Stimulated activated naive CD8-positive, alpha-beta T cell treated with anti-CD3 and anti-CD28 coated beads, Interleukin-15, Interleukin-2, amounts not matched to agents 100 U/mL and 50 U/mL, for 24 hours (primary cell): Measurements from ENCODE around the gene AGMO.
"Not testable (repeated sequence)": the region's sequence is repeated elsewhere in the genome, so short reads cannot be mapped to it uniquely, and the experiment has no call there.

Experiments used
- ATAC-seq: fragments of 150-1000 bp; cut with Tn5 transposase; one replicate; pipeline ENCODE4 v1.10.0; 2021
- DNase-seq: peaks from one replicate; pipeline ENCODE4 v3.0.0; 2021

Gene AGMO

GRCh38 chr7:15314922-15315321 lies 246.9 kb downstream of the AGMO start:
- ATAC-seq (no peak), DNase-seq (no peak)

DNA sequence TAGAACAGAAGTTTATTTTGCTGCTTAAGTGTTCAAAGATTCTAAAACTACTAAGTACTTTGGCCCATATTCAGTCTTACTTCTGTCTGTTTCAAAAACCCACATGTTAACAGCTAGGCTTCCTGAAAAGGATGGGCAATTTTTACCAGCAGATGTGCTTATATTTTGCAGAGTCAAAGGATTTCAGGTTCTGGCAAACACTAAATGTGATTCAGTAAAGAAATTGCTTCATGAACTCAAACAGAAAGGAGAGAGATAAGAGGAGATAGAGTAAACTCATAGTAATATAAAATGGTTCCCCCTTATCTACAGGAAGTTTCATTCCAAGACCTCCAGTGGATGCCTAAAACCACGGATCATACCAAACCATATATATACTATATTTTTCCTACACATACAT lies 248.5 kb downstream of the AGMO start:
- ATAC-seq (no peak), DNase-seq (no peak)

- no peak for ATAC-seq
These were observed 251.9 kb downstream of the AGMO start for GRCh38 chr7:15309872-15310271.

DNA sequence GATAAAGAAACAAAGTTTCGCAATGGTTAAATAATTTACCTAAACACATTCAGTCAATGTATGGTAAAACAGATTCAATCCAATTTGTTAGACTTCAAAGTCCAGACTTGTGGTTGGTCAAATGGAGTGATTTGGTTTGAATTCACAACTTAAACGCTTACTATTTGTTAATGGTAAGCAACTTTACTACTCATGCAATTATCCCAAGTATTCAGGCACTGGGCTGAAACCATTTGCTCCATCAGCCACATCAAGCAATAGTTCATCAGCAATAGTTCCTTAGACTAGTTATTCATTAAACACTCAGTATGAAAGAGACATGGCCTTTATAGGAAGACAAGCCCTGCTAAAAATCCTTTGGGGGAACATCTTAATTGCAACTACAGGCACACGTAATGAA lies 253.0 kb downstream of the AGMO start:
- DNase-seq = no peak
- ATAC-seq = no peak

More at GRCh38 chr7:15309872-15310271, 251.9 kb downstream of the AGMO start:
- no peak for DNase-seq

- ATAC-seq = no peak
- no peak for DNase-seq
These were observed 255.5 kb downstream of the AGMO start for GRCh38 chr7:15306296-15306695.

GRCh38 chr7:15305002-15305600 lies 256.7 kb downstream of the AGMO start:
- peak; percentile 4 for DNase-seq
- no peak for ATAC-seq

- DNase-seq = no peak
- ATAC-seq = no peak
These were observed 258.5 kb downstream of the AGMO start for GRCh38 chr7:15303357-15303756.

DNA sequence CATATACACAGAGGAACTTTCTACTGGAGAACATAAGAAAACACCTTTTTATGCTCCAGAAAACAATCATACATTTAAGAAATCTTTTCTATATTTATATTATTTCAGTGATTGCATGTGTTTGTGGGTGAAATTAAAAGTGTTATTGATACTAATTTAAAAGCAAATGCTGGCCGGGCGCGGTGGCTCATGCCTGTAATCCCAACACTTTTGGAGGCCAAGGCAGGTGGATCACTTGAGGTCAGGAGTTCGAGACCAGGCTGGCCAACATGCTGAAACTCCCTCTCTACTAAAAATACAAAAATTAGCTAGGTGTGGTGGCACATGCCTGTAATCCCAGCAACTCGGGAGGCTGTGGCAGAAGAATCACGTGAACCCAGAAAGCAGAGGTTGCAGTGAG lies 260.8 kb downstream of the AGMO start:
- not testable (repeated sequence) for ATAC-seq, DNase-seq

GRCh38 chr7:15292138-15292537 lies 269.7 kb downstream of the AGMO start:
- DNase-seq (no peak), ATAC-seq (no peak)

DNA sequence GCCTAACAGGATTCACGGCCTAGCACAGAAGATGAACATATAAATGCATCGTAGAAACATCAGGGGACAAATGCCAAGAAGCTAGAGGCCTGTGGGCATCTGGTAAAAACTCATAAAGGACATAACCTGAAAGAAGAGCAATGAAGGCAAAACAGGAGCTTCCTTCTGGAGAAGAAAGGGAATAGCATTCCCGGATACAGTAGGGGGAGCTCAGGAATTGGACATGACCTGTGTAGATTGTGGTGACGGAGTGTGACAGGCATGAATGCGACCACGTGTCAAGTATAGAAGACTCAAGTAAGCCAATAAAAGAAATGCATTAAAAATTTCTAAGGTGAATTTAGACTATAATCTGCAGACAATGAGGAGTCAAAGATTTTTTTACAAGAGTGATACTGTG lies 270.1 kb downstream of the AGMO start:
- ATAC-seq (no peak), DNase-seq (no peak)

DNA sequence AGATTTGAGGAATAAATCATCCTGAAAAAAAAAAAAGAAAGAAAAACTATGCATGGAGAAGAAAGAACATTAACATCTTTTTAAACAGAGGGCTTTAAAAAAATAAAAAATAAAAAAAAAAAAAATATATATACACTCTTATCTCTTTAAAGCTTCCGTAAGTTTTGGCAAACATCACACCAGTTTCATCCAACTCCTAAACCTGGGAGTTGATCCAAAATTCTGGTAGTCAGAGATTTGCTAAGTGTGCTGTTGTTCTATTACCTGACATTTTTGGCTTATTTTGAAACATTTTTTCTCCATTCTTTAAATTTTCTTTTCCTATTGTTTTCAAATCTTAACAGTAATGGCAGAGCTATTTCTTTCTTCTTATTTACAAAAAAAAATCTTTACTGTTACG lies 273.1 kb downstream of the AGMO start:
- ATAC-seq (no peak), DNase-seq (no peak)

DNA sequence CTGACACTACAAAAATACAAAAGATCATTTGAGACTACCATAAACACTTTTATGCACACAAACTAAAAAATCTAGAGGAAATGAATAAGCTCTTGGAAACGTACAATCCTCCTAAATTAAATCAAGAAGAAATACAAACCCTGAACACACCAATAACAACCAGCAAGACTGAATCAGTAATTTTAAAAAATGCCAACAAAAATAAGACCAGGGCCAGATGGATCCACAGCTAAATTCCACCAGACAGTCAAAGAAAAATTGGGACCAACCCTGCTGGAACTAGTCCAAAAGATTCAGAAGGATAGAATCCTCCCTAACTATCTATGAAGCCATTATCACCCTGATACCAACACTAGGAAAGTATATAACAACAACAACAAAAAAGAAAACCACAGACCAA lies 277.4 kb downstream of the AGMO start:
- DNase-seq (no peak), ATAC-seq (no peak)

- ATAC-seq = no peak
- no peak for DNase-seq
These were observed 281.6 kb downstream of the AGMO start for GRCh38 chr7:15280078-15280733.

DNA sequence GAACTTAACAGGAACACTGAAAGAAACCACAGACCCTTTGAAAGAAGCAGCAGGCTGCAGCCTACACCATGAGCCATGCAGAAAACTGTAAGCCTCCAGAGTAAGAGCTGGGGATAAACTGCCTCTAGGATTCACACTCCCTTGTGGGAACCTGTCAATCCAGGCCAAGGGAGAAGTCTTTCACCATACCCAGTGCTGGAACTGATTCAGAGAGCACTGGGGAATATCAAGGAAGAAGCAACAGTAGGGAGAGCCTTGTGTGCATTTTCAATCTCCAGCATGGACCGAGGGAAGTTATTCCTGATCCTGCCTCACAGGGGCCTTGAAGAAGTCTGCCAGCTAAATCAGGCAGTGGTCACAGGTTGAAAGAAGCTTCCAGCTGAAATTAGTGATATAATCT lies 282.2 kb downstream of the AGMO start:
- DNase-seq = no peak
- no peak for ATAC-seq

- DNase-seq = no peak
- ATAC-seq = no peak
These were observed 304.1 kb downstream of the AGMO start for GRCh38 chr7:15257689-15258088.

DNA sequence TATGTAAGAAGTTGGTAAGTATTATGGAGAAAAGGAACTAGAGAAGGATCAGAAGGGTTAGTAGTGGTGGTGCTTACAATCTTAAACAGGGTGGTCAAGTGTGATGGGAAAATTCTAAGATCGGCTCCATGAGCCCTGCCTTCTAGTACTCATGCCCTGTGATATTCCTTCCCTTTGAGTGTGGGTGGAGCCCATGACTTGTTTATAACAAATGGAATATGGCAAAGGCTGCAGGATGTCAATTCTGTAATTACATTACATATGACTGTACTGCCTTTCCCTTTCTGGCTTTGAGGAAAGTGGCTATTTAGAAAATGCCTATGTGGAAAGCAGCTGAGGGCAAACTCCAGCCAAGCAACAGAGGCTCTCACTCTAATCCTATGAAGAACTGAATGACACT lies 309.6 kb downstream of the AGMO start:
- DNase-seq (no peak), ATAC-seq (no peak)

- DNase-seq (no peak), ATAC-seq (no peak)
These were observed 313.3 kb downstream of the AGMO start for GRCh38 chr7:15248514-15248913.

DNA sequence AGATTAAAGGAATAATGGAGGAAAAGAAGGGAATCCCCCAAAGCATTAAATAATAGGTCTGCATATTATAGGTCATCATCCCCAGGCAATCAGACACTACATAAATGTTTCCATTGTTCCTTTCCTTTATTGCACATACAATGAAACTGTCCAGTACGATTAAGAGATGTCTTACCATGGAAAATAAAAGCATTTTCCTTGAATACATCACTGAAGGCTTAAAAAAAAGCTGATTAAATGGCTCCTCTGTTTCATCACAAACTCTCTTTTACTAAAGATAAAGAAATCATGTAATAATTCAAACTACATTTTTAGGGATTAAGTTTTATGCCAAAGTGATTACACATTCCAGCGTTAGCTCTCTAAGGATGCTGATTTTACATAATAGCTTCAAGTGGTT lies 316.0 kb downstream of the AGMO start:
- DNase-seq (no peak), ATAC-seq (no peak)

- DNase-seq (no peak), ATAC-seq (no peak)
These were observed 322.0 kb downstream of the AGMO start for GRCh38 chr7:15239801-15240200.

DNA sequence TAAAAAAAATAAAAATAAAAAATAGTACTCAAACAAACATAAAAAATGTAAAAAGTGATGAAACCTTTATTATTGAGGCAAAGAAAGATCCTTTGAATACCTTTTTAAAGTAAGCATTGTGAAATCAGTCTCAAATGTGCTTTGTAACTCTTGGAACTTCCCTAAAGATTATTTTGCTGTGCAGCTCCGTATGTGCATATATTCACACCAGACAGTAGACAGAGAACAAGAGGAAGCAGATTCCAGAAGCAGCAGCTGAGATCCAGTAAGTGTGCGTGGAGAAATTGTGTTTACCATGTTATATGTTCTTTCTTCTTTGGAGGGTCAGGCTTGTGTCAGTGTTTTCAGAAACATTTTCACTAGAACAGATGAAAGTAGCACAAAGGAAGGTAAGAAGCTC lies 324.9 kb downstream of the AGMO start:
- DNase-seq = no peak
- no peak for ATAC-seq

- DNase-seq = no peak
- no peak for ATAC-seq
These were observed 327.4 kb downstream of the AGMO start for GRCh38 chr7:15234431-15234830.

- no peak for ATAC-seq
- DNase-seq = no peak
These were observed 333.0 kb downstream of the AGMO start for GRCh38 chr7:15228831-15229230.

- no peak for DNase-seq
- no peak for ATAC-seq
These were observed 335.8 kb downstream of the AGMO start for GRCh38 chr7:15225981-15226380.

- no peak for DNase-seq
- ATAC-seq = no peak
These were observed 342.1 kb downstream of the AGMO start for GRCh38 chr7:15219758-15220157.
